Calu3 (cell line): Measurements from ENCODE around the gene KAZN. TPM values are rescaled to one million over a fixed set of nuclear protein-coding genes. Genes with fewer than 3 reads are reported as not detected.

Experiments used
- BruUV-seq: library from RNA; stranded (reverse); fragments of 400-500 nt; replicated peaks from 2 replicates; lab custom pipeline; 2021; lab: Mats Ljungman, UMichigan
- CTCF ChIA-PET: fragments of 300-600 bp; sonication (Branson Sonifier 250); formaldehyde crosslinking; loops from one replicate; lab custom pipeline; 2022; ENCODE audit warnings: antibody characterized with exemption; lab: Charles Lee
- DNase-seq: peaks from one replicate; pipeline ENCODE4 v3.0.0; 2022
- H3K27ac Mint-ChIP-seq: one replicate; pipeline ENCODE4 v1.8.0; 2022; ENCODE audit warnings: mixed read lengths; ENCODE audit not compliant: unreplicated experiment
- H3K27me3 Mint-ChIP-seq: one replicate; pipeline ENCODE4 v1.8.0; 2022; ENCODE audit warnings: mixed read lengths; ENCODE audit not compliant: unreplicated experiment
- H3K36me3 Mint-ChIP-seq: one replicate; pipeline ENCODE4 v1.8.0; 2022; ENCODE audit warnings: mild to moderate bottlenecking, moderate library complexity, mixed read lengths; ENCODE audit not compliant: insufficient read depth, unreplicated experiment
- H3K4me1 Mint-ChIP-seq: one replicate; pipeline ENCODE4 v1.8.0; 2022; ENCODE audit warnings: mild to moderate bottlenecking, low read depth, mixed read lengths; ENCODE audit not compliant: unreplicated experiment
- H3K4me3 Mint-ChIP-seq: one replicate; pipeline ENCODE4 v1.8.0; 2022; ENCODE audit warnings: mild to moderate bottlenecking, low read depth, moderate library complexity, mixed read lengths; ENCODE audit not compliant: unreplicated experiment
- H3K9me3 Mint-ChIP-seq: one replicate; pipeline ENCODE4 v1.8.0; 2022; ENCODE audit warnings: low read depth, mixed read lengths; ENCODE audit not compliant: unreplicated experiment
- CTCF ChIP-seq: fragments of 200-600 bp; IDR thresholded peaks from one replicate; pipeline ENCODE4 v1.8.0; 2022; ENCODE audit warnings: antibody characterized with exemption; ENCODE audit not compliant: unreplicated experiment
- intact Hi-C: fragments of 100-400 bp; cut with micrococcal nuclease; formaldehyde crosslinking; loops from one replicate; pipeline ENCODE4 v1.10.0; 2022; ENCODE audit not compliant: unreplicated experiment
- total RNA-seq: library from RNA; stranded (reverse); gene quantifications from 2 replicates; pipeline ENCODE4 v1.2.3, GENCODE V29; 2022

KAZN gene
- total RNA-seq, 1 experiment from 2014 or later = 3.6 TPM

DNA sequence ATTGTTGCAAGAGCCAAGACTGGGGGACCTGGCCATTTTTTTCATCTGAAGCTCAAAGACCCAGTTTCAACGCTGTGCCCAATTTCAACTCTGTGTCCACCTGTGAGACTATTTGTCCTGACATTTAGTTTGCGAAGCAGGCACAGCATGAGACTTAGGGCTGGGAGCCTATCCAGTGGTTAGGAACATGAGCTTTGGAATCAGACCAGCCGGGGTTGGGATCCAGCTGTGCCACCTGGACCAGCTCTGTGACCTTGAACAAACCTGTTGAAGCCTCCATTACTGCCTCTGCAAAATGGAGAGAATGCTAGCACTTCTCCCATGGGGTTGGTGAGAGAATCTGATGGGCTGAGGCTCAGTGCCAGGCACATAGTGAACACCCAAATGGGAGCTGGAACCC lies 348.9 kb downstream of the KAZN start:
- Mint-ChIP-seq H3K27me3 (no peaks in the 10 kb centered on the region), H3K27ac (no peak overlapping the region), H3K9me3 (no peaks in the 10 kb centered on the region), H3K4me3 (no peak overlapping the region), H3K4me1 (no peaks in the 10 kb centered on the region), H3K36me3 (no peaks in the 10 kb centered on the region)
- no TSS peak for BruUV-seq
- TF ChIP-seq CTCF = no peak
- CTCF ChIA-PET = no interaction called here
- intact Hi-C loops = no loop called here
- no peak for DNase-seq

DNA sequence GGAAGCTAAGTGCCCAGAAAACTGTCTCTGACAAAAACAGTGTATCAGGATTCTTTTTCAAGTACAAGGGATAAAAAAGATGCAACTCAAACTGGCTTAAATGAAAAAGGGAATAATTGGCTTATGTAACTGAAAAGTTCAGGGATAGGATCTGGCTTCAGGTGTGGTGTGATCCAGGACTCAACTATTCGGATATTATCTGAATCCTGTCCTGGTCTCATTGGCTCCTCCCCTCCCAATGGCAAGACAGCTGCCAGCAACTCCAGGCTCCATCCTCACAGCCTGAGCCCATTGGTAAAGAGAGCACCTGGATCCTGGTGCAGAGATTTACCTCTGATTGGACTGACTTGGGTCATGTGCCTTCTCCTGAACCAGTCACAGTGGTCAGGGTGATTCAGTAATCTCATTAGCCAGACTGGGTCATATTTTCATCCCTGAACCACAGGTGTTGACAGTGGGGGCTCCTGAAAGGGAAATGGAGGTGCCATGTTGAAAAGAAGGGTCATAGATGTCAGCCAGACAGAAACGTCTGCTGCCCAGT lies 349.7 kb downstream of the KAZN start:
- no peaks in the 10 kb centered on the region for H3K27me3 Mint-ChIP-seq
- no peak overlapping the region for H3K27ac Mint-ChIP-seq
- TF ChIP-seq CTCF = no peak
- no peak for DNase-seq
- no peak overlapping the region for H3K4me3 Mint-ChIP-seq
- intact Hi-C loops = no loop called here
- CTCF ChIA-PET = no interaction called here
- no peaks in the 10 kb centered on the region for H3K36me3 Mint-ChIP-seq
- H3K9me3 Mint-ChIP-seq = no peaks in the 10 kb centered on the region
- BruUV-seq = no TSS peak
- H3K4me1 Mint-ChIP-seq = no peaks in the 10 kb centered on the region

DNA sequence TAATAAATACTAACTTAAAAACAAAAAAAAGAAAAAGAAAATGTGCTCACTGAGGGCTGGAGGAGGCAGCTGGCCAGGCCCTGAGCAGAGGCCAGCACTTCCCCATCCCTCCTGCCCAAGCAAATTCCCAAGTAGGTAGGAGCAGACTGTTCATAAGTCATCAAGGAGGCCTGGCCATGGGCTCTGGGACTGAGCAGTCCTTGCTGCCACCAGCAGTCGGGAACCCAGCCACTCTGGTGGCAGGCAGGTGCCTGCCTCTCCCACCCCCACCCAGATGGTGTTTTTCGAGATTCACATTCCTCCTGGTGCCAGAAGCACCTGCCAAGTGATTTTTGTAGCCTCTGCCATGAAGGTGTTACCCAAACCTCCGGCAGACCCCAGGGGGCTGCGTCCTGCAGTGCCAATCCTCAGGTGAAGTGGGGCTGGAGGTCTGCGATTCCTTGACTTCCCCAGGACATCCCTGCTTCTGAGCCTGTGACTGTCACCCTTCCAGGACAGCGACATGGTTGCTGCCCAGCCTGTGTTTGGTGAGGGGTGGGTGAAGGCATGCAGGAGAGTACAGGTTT lies 350.9 kb downstream of the KAZN start:
- no peak overlapping the region for H3K27ac Mint-ChIP-seq
- BruUV-seq = no TSS peak
- H3K4me1 Mint-ChIP-seq = no peaks in the 10 kb centered on the region
- no peaks in the 10 kb centered on the region for H3K36me3 Mint-ChIP-seq
- DNase-seq = no peak
- intact Hi-C loops = no loop called here
- TF ChIP-seq CTCF = no peak
- CTCF ChIA-PET = no interaction called here
- no peaks in the 10 kb centered on the region for H3K27me3 Mint-ChIP-seq
- no peak overlapping the region for H3K4me3 Mint-ChIP-seq
- no peaks in the 10 kb centered on the region for H3K9me3 Mint-ChIP-seq

GRCh38 chr1:14949836-14950713 lies 351.6 kb downstream of the KAZN start:
- BruUV-seq = no TSS peak
- Mint-ChIP-seq H3K4me1 (no peaks in the 10 kb centered on the region), H3K9me3 (no peaks in the 10 kb centered on the region), H3K27me3 (no peaks in the 10 kb centered on the region), H3K27ac (no peak overlapping the region), H3K4me3 (no peak overlapping the region), H3K36me3 (no peaks in the 10 kb centered on the region)
- intact Hi-C loops = no loop called here
- DNase-seq = no peak
- CTCF ChIA-PET = no interaction called here
- no peak for TF ChIP-seq CTCF
